Muscle layer of duodenum (tissue), 2 donors: ENCODE results near the gene POU2AF1.
"Not testable (repeated sequence)": the region's sequence is repeated elsewhere in the genome, so short reads cannot be mapped to it uniquely, and the experiment has no call there.

Experiments used
- H3K27ac ChIP-seq: one replicate; pipeline ENCODE4 v1.7.0; 2013; ENCODE audit warnings: mild to moderate bottlenecking, low read length
- H3K27me3 ChIP-seq: one replicate; pipeline ENCODE4 v1.7.0; 2013; ENCODE audit warnings: low read depth, mild to moderate bottlenecking, control low read depth, low read length
- H3K36me3 ChIP-seq, 2 donors: one replicate each; pipeline ENCODE4 v1.7.0; 2013; ENCODE audit warnings: low read length in 2 of 2, control low read depth in 1 of 2, mild to moderate bottlenecking in 1 of 2; ENCODE audit not compliant: insufficient read depth in 2 of 2, control insufficient read depth in 1 of 2
- H3K4me1 ChIP-seq, 2 donors: one replicate each; pipeline ENCODE4 v1.7.0; 2013; ENCODE audit warnings: low read length in 2 of 2, mild to moderate bottlenecking in 2 of 2, control low read depth in 1 of 2, moderate library complexity in 1 of 2; ENCODE audit not compliant: insufficient read depth in 2 of 2, control insufficient read depth in 1 of 2
- H3K4me3 ChIP-seq, 2 donors: one replicate each; pipeline ENCODE4 v1.7.0; 2013; ENCODE audit warnings: low read length in 2 of 2, low read depth in 1 of 2, mild to moderate bottlenecking in 1 of 2
- H3K9me3 ChIP-seq, 2 donors: one replicate each; pipeline ENCODE4 v1.7.0; 2013; ENCODE audit warnings: low read length in 2 of 2, control low read depth in 1 of 2, mild to moderate bottlenecking in 1 of 2; ENCODE audit not compliant: control insufficient read depth in 1 of 2
- donor health status: healthy.

Gene POU2AF1

DNA sequence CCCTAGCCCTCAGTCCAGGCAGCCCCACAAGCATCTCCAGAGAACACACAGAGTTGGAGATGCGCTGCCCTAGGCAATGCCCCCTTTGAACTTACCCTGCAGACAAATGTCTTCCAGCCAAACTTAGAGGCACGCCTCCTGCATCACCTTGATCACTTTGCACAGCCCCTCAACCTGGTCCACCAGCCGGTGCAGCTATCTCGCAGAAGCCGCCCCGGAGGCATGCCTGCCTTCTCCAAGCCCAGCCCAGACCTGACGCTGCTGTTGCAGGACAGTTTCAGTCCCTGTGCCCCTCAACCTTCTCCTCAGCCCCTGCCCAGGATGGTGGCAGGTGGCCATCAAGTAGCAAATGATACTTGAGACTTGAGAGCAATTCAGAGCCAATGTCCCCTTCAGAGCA, 16.7 kb upstream of the POU2AF1 start:
- Histone ChIP-seq H3K27ac (no peak overlapping the region), H3K4me3 (no peak overlapping the region), H3K4me1 (no peaks in the 10 kb centered on the region), H3K27me3 (no peaks in the 10 kb centered on the region), H3K9me3 (no peaks in the 10 kb centered on the region), H3K36me3 (no peaks in the 10 kb centered on the region)

- Histone ChIP-seq H3K9me3 (no peaks in the 10 kb centered on the region), H3K4me3 (no peak overlapping the region), H3K36me3 (no peaks in the 10 kb centered on the region), H3K27ac (no peak overlapping the region), H3K4me1 (no peaks in the 10 kb centered on the region), H3K27me3 (no peaks in the 10 kb centered on the region)
Observed at GRCh38 chr11:111395081-111395480, 16.0 kb upstream of the POU2AF1 start.

GRCh38 chr11:111394147-111394546, 15.1 kb upstream of the POU2AF1 start:
- not testable (repeated sequence) for H3K4me1 ChIP-seq, H3K4me3 ChIP-seq, H3K27me3 ChIP-seq, H3K36me3 ChIP-seq, H3K9me3 ChIP-seq, H3K27ac ChIP-seq

DNA sequence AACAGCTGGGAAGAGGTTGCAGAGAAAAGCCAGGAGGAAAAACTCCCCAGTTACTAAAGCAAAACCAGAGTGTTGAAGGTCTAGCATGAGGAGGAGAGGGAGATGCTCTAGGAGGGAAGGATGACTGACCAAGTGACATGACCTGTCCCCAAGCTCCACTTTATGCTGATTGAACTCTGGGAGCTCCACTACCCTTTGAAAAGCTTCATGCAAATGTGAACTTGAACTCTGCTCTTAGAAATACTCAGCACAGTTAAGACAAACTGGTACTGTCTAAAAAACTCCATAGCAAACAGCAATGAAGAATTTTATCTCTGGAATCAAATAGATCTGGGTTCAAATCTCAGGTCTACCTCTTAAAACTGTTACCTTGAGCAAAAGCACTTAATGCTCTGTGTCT, 14.5 kb upstream of the POU2AF1 start:
- no peaks in the 10 kb centered on the region for H3K4me1 ChIP-seq
- H3K4me3 ChIP-seq = no peak overlapping the region
- no peaks in the 10 kb centered on the region for H3K36me3 ChIP-seq
- H3K27ac ChIP-seq = no peak overlapping the region
- no peaks in the 10 kb centered on the region for H3K27me3 ChIP-seq
- H3K9me3 ChIP-seq = no peaks in the 10 kb centered on the region

- no peaks in the 10 kb centered on the region for H3K4me1 ChIP-seq
Observed at GRCh38 chr11:111393096-111393495, 14.0 kb upstream of the POU2AF1 start.

GRCh38 chr11:111392552-111392951, 13.5 kb upstream of the POU2AF1 start:
- H3K27me3 ChIP-seq = no peaks in the 10 kb centered on the region
- no peaks in the 10 kb centered on the region for H3K9me3 ChIP-seq
- no peaks in the 10 kb centered on the region for H3K4me1 ChIP-seq
- no peak overlapping the region for H3K4me3 ChIP-seq
- no peaks in the 10 kb centered on the region for H3K36me3 ChIP-seq
- H3K27ac ChIP-seq = no peak overlapping the region

More at GRCh38 chr11:111393096-111393495, 14.0 kb upstream of the POU2AF1 start:
- Histone ChIP-seq H3K36me3 (no peaks in the 10 kb centered on the region), H3K9me3 (no peaks in the 10 kb centered on the region), H3K27ac (no peak overlapping the region), H3K4me3 (no peak overlapping the region), H3K27me3 (no peaks in the 10 kb centered on the region)

DNA sequence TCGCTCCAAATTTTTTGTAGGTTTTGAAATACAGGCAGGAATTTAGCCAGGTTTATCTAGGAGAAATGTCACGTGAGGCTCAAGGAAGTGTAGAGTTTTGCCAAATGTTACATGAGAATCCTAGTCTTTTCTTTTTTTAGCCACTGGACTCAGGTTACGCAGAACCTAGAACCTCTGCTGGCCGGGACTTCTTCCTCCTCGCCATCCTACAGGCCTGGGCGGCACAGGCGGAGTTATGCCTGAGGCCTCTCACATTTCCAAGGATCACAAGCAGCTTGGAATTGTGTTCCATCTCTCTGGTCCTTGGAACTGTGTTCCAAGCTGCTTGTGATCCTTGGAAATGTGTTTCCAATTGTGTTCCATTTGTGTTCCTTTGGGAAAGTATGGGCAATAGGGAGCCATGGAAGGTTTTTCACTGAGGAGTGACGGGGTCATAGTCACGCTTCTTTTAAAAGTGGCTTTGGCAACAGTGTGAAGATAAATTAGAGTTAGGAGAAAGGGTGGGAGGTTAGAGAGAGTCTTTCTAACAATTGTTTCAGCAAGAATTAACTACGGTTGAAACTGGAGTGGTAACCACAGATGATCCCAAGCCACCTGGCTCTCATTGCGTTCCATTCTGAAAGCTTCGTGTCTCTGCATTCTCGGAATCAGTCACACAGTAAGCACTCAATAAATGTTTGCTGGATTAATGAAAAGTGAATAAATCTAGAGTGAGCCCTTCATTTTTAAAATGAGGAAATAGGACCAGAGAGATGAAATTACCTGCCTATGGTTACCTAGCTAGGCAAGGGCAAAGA, 12.5 kb upstream of the POU2AF1 start:
- Histone ChIP-seq H3K27me3 (no peaks in the 10 kb centered on the region), H3K9me3 (no peaks in the 10 kb centered on the region), H3K4me1 (no peaks in the 10 kb centered on the region), H3K27ac (no peak overlapping the region), H3K36me3 (no peaks in the 10 kb centered on the region), H3K4me3 (no peak overlapping the region)

DNA sequence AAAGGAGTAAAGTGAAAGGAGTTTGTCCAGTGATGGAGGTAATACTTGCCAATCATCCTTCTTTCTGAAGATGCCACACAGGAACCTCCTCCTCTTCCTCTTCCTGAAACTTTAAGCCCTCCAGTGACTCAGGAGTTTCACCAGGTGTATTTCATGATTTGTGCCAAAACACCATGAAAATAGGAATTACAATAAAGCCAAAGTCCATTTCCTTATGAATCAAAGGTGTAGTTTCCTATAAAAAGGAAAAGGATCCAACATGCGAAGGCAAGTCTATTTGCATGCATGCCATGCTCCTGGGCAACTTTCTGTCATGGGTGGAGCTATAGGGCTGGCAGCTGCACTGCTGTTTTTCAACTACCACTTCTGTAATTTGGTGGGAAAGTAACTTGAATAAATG, 9.8 kb upstream of the POU2AF1 start:
- no peak overlapping the region for H3K27ac ChIP-seq
- no peaks in the 10 kb centered on the region for H3K27me3 ChIP-seq
- peaks cover 0 to 2% of the 10 kb centered on the region in 2 donors for H3K9me3 ChIP-seq
- no peaks in the 10 kb centered on the region for H3K4me1 ChIP-seq
- H3K4me3 ChIP-seq = no peak overlapping the region
- no peaks in the 10 kb centered on the region for H3K36me3 ChIP-seq

GRCh38 chr11:111388420-111388819, 9.3 kb upstream of the POU2AF1 start:
- H3K27ac ChIP-seq = no peak overlapping the region
- H3K36me3 ChIP-seq = no peaks in the 10 kb centered on the region
- H3K27me3 ChIP-seq = no peaks in the 10 kb centered on the region
- H3K4me1 ChIP-seq = no peaks in the 10 kb centered on the region
- H3K4me3 ChIP-seq = no peak overlapping the region
- H3K9me3 ChIP-seq = peaks cover 0 to 2% of the 10 kb centered on the region in 2 donors

DNA sequence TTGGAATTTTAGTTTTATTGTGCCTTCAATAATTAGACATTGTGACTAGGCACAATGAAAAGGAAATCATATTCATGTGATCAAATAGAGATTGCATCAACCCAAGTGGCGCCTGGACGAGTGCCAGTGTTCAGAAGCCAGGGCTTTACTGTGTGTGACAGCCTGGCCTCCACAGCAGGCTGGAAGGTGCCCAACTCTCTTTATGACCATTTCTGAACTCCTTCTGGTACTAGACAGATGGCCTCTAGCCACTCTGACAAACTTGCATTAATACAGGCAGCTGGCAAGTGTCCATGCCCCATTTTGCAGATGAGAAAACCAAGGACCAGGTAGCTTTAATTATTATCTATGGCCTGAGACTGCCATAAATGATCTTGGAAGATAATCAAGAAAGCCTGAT, 8.3 kb upstream of the POU2AF1 start:
- H3K4me3 ChIP-seq = no peak overlapping the region
- H3K9me3 ChIP-seq = peaks cover 0 to 2% of the 10 kb centered on the region in 2 donors
- H3K27me3 ChIP-seq = no peaks in the 10 kb centered on the region
- no peak overlapping the region for H3K27ac ChIP-seq
- H3K36me3 ChIP-seq = no peaks in the 10 kb centered on the region
- no peaks in the 10 kb centered on the region for H3K4me1 ChIP-seq

- Histone ChIP-seq H3K9me3 (peaks cover 0 to 2% of the 10 kb centered on the region in 2 donors), H3K27me3 (no peaks in the 10 kb centered on the region), H3K27ac (no peak overlapping the region), H3K36me3 (no peaks in the 10 kb centered on the region), H3K4me3 (no peak overlapping the region), H3K4me1 (no peaks in the 10 kb centered on the region)
Observed at GRCh38 chr11:111386611-111387150, 7.6 kb upstream of the POU2AF1 start.

DNA sequence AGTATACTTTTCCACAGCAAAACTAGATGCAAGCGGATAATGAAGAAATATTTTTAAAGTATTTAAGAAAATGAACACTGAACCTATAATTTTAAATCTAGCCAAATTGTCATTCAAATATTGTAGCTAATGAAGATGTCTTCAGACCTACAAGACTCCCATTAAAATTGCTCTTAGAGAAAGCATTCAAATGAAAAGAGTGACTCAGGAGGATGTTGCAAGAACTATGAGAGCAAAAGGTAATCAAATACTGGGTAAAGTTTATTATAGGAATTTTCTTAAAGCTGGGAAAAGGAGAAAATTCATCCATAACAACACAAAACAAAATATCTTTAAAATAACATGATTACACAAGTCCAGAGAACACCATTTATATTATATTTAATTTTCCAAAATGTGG, 5.4 kb upstream of the POU2AF1 start:
- H3K4me3 ChIP-seq = no peak overlapping the region
- H3K4me1 ChIP-seq = no peaks in the 10 kb centered on the region
- no peaks in the 10 kb centered on the region for H3K36me3 ChIP-seq
- H3K27ac ChIP-seq = no peak overlapping the region
- H3K27me3 ChIP-seq = no peaks in the 10 kb centered on the region
- peaks cover 0 to 2% of the 10 kb centered on the region in 2 donors for H3K9me3 ChIP-seq
